Suppressor macrophage treated with lipopolysaccharide for 4 hours (primary cell): Measurements from ENCODE around the gene GPRC5B.

ENCODE experiments used
- DNase-seq: peaks from one replicate; pipeline ENCODE4 v3.0.0-alpha.2; 2020

The GPRC5B gene

DNA sequence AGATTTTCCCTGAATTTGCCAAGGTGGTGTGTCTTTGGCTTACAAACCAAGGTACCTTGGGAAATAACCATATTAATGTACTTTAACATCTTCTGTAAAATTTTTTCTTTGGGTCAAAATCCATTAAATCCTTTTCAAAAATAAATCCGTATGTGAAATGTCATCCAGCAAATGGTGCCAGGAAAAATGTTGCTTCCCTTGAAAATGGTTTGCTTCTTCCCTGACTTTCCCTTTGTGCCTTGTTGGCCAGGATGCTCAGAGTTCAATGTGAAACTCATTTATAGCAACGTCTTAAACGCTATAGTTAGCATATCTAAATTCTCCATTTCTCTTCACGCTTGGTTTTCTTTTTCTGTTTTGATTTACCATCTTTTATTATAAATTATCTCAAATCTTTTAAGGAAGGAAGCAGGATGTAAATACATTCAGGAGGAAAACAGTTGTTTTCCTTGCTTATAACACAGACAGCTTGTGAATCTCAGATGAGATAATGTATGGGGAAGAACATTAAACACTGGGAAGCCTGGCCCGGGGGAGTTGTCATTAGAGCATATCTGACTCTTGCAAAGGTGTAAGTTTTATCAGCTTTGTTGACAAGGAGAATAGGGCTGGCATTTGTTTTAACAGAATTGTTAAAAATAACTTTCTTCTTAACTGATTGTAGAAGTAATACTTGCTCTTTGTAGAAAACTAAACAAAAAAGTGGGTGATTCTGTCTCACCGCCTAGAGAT, 42.1 kb downstream of the GPRC5B start:
- DNase-seq = no peak

DNA sequence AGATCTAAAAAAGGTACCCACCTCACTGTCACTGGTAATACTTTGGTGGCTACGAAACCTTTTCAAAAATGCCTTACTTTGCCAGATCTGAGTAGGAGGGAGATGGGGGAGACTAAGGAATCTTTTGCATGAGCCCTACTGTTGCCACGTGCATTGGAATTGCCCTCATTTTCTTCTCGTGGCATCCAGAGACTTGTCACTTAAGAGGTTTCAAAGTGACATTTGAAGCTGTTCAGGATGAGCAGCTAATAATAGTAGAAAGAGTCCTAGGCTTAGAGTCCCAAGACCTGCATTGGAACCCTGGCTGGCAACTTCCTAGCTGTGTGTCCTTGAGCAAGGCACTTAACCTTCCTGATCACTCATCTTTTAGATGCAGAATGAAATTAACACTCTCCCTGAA, 43.5 kb downstream of the GPRC5B start:
- no peak for DNase-seq

DNA sequence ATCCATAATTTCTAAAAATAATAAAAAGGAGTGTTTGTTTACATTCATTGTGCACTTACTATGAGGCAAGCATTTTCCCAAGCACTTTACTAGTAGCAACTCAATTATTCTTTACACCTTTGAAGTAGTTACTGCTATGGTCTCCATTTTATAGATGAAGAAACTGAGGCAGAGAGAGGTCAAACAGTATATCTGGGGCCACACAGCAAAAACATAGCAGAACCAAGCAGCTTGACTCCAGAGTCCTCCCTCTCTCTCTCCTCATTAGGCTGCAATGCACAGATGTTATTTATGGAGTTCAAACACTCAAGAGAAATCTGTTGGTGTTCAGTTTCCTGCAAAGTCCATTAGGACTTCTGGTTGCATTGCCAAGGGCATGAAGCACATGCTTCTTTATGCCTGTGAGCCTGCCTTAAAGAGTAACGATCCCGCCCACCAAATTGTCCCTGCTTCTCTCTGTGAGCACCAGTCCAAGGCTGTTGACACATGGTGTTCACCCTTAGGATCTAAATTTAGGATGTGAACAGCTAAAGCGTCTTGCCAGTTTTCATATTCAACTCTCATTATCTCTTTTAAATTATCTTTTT, 44.0 kb downstream of the GPRC5B start:
- no peak for DNase-seq

DNA sequence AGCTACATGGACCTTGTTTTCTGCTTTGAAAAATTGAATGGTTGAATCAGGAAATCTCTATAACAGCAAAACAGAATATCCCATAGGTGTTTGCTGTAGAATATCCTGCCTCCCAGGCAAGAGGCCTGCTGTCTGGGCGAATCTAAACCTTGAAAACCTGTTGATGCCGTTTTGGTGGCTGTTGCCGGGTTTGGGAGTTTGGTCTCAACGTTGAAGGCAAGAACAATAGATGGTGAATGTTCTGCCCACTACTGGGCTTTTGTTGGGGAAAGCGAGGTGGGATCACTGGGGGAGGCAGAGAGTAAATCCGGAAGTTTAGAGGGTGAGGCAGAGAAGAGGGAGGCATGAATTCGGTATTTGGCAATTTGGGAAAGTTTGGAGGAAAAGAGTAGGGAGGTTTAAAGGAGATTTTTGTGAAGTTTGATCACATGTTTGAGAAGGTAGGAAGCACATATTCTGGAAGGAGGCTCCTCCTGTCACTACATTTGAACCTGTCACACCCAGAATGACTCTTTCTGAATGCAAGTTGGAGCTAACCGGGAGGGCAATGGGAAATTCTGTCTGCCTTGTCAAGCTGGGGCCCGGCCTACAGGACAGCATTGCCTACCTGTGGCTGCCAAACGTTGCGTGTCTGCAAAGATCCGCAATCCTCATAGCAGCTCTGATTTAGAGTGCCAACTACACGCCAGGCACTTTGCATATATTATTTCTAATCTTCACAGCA, 46.5 kb downstream of the GPRC5B start:
- no peak for DNase-seq

DNA sequence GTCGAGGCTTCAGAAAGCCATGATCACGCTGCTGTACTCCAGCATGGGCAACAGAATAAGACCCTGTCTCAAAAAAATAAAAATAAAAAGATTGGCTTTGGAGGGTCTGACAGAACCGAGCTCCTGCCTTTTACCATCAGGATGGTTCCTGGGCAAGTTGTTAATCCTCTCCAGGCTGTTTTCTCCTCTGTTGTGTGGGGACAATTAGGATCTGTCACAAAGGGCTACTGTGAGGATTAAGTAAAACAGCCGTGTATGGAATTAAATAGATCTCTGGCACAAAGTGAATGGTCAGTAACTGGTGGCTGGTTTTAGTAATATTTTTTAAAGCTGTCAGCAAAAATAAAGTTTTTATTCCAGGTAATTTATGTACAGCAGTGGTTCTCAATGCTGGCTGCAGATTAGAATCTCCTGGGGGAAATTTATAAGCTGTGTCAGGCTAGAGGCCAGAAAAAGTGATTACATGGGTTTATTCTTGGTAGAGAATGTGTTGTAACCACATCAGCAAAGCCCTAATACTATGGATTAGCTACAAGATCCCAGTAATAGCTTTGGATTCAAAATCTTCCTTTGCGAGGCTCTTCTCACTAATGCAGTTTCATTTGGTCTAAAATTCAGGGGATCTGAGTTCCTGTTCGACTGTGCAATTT, 47.2 kb downstream of the GPRC5B start:
- DNase-seq = no peak

DNA sequence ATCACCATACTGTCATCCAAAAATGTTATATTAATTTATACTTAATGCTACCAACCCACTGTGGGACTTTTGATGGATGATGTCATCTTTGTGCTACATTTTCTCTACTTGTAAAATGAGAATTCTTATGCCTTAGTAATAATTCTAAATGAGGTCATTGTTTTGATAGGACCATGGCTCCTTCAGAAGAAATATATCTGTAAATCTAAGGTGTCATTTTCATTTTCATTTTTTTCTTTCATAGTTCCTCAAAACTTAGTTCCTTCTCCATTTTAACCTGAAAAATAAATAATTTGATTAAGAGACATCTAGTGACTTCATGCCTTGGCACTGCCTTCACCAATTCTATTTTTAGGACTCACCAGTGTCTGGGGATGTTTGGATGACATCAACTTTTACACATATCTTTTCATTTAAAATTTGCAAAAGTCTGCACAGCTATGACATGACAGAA, 48.7 kb downstream of the GPRC5B start:
- DNase-seq = peak; percentile 16

DNA sequence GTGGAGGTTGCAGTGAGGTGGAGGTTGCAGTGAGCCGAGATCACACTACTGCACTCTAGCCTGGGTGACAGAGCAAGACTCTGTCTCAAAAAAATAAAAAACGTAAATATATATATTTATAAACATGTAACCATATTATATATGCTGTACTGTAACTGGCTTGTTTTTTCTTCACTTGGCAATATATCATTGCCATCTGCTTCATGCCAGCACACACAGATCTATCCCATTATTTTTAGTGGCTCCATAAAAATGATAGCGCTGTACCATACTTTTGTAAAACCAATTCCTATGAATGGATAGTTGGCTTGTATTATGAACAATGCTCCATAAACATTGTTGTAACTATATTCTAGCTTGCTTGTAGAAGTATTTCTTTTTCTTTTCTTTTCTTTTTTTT, 49.5 kb downstream of the GPRC5B start:
- DNase-seq = no peak

DNA sequence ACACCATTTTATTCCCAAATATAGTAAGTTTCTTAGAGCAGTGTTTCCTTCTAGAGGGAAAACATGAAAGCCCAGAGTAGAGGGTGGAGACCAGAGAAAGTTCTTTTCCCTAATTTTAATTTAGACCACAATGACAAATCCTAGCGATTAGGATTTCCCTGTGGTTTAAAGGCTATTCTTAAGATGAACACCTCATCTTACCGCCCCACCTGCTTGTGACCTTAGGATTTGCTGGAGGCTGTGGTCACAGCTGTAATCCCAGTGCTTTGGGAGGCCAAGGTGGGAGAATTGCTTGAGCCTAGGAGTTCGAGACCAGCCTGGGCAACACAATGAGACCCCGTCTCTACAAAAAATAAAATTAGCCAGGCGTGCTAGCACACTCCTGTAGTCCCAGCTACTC, 51.1 kb downstream of the GPRC5B start:
- DNase-seq = no peak

DNA sequence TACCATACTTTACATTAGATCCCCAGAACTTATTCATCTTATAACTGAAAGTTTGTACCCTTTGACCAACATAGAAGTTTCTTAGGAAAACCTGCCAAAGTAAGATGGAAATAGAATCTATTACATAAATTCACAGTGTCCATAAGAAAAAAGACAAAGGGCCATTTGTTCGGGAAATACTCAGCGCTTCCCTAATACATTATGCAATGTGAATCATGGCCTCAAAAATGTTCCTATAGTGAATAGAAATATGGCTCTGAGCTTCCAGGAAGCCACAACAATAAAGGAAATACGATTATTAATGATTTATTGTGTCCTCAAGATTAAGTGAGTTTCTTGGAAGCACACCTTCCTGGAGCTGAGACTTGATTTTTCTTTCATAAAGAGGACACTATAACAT, 51.5 kb downstream of the GPRC5B start:
- no peak for DNase-seq

DNA sequence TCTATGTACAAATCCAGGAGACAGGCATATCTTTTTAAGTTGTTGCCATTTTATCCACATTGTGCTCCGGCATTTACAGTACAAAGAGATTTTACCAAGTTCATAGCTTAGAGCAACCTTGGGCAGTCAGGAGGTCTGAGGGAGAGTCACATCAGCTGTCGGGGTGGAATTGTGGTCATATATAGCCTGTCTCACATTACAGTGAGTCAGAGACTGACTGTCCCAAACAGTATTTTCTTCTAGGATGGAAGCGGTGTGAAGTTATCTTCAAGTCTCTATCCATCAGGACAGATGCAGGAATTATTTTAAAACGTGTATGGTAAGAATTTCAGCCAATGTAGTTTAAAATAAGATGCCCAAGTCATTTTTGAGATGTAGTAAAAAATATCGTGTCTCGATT, 53.0 kb downstream of the GPRC5B start:
- DNase-seq = no peak

DNA sequence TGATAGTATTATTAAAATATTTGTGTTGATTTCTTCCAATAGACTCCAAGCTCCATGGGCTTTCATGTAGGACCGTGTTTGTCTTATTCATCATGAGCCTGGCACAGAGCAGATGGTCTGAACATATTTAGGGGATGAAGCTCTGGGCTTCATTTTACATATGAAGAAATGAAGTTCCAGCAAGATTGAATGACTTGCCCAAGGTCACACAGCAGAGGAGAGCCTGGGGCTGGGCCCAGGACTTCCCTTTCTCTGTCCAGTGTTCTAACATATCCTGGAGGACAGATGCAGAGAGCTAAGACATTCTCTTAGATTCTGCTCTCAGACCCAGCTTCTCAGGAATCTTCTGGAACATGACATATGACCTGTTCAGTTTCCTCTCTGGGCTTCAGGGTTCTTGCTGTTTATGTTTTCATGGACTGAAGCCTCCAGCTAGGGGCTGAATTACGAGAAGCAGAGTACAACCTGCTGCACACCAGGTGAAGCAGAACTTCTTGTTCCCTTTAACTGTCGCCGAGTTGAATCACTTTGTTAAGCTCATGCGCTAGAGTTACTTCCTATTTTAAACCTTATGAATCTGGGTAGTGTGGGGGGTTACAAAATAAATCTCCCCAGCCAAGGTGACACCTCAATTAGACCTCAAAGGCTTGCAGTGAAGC, 53.6 kb downstream of the GPRC5B start:
- no peak for DNase-seq

DNA sequence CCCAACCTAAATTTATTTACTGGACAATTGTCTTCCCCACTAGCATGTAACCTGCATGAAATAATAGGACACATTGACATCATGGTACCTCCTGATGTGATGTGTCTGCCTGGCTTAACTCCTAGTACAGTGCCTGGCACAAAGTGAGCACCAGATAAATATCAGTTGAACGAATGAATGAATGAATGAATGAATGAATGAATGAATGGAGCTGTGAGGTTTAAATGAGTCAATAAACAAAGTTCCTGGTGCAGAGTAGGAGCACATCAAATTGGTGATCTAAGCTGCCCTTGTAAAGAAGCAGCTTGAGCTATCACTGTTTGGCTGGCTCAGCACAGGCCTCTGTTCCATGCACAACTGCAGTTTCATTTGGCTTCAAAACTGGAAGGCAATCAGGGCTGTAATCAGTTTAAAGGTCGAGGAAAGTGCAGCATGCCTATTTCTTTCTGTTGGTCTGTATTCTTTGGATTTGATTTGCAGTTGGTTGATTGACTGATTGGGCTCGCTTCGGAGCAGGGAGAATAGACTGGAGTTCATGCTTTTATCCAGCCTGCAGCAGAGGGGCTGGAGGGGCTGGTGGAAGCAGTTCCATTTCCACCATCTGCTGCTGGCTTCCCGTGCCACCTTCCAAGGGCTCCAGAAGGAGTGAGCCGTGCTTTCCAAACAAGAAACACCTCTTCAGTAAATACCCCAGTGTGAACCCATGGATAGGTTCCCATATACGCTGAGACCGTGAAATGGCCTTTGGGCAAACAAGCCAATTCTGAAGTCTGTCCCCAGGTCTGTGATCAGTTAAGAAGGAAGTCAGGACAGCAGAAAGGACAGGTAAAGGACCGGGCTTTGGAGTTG, 54.6 kb downstream of the GPRC5B start:
- DNase-seq = no peak

DNA sequence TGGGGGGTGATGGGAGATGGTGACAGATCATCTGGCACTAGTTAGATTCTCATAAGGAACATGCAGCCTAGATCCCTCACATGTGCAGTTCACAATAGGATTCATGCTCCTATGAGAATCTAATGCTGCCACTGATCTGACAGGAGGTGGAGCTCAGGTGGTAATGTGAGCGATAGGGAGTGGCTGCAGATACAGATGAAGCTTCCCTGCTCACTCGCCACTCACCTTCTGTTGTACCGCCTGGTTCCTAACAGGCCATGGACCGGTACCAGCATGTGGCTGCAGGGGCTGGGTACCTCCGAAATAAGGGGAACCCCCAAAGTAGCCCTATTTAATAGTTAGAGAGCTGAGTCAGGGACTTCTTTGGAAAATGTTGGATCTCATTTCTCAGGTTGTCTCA, 60.4 kb downstream of the GPRC5B start:
- no peak for DNase-seq

DNA sequence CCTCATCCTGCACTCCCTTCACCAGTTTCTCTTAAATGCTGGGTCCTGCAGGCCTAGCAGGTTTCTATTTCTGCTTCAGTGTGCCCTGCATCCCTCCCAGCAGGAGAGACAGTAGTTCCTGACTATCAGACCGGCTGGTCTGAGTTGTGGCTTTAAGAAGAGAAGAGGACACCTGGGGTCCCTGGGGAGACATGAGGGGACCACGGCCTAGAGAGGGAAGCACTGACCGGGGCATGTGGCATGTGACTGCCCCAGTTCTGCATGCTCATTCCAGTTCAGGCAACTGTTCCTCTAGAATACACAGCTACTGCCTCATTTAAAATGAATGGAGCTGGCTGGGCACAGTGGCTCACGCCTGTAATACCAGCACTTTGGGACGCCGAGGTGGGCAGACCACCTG, 61.3 kb downstream of the GPRC5B start:
- no peak for DNase-seq

DNA sequence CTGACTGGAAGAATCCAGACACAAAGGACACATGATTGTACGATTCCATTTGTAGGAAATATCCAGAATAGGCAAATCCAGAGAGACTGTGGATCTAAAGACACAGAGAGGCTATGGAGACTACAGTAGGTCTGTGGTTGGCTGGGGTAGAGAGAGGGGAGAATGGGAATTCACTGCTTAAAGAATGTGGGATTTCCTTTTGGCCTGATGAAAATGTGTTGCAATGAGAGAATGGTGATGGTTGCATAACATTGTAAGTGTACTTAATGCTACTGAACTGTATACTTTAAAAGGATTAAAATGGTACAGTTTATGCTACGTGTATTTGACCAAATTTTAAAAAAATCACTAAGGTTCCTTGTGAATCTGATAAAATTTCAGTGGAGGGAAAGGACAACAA, 62.1 kb downstream of the GPRC5B start:
- DNase-seq = no peak

DNA sequence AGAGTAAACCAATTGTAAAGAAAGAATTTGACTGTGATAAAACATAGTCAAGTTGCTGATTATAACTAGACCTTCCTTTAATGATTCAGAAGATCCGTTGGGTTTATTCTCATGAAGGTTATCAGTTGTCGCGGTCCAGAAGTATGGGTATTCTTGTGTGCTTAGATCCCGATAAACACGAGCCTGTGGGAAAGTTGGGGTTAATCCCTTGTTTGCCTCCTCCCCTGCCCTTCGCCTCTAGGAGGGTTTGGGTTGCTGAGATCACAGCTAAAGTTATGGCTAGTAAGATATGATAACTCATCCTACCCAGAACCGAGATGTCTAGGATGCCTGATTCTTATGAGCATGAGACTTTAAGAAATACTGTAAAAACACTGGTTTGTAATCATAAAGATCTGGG, 66.8 kb downstream of the GPRC5B start:
- DNase-seq = no peak

DNA sequence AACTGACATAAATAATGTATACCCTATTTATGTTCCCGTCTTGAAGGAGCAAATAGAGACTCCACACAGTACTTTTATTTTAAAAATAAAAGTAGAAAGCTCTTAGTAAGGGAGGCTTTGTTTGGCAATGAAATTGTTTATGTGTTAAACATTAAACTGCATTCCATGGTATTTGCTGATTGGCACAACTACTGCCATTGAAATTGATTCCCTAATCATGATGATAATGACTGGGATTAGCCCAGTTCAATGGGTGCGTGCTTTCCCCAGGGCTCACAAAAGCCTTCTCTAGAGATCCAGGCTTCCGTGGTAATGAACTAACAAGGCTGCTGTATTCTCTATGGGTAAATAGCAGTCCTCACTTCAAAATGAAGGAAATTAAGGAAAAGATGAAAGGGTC, 67.5 kb downstream of the GPRC5B start:
- no peak for DNase-seq

DNA sequence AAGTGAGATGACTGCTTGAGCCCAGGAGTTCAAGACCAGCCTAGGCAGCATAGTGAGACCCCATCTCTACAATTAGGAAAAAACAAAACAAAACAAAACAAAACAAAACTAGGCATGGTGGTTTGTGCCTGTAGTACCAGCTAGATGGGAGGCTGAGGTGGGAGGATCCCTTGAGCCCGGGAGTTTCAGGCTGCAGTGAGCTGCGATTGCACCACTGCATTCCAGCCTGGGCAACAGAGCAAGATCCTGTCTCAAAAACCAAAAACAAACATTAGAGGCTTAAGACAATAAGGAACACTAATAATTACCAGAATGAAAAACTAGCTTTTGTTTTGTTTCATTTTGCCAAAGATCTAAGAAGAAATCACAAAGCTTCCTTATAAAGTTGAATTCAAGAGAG, 69.2 kb downstream of the GPRC5B start:
- DNase-seq = no peak

DNA sequence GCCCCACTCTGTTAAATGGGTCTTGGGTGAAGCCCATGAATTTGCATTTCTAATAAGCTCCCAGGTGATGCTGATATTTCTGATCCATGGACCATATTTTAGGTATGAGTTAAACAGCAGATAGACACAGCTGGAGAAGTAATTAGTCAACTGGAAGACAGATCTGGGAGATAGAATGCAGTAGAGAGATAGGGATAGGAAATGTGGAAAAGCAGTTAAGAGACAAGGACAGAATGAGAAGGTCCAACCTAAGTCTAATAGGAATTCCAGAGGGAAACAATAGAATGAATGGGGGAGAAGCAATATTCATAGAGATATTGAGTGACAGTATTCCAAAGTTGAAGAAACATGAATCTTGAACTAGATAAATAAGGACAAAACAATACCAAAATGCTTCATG, 71.7 kb downstream of the GPRC5B start:
- no peak for DNase-seq

DNA sequence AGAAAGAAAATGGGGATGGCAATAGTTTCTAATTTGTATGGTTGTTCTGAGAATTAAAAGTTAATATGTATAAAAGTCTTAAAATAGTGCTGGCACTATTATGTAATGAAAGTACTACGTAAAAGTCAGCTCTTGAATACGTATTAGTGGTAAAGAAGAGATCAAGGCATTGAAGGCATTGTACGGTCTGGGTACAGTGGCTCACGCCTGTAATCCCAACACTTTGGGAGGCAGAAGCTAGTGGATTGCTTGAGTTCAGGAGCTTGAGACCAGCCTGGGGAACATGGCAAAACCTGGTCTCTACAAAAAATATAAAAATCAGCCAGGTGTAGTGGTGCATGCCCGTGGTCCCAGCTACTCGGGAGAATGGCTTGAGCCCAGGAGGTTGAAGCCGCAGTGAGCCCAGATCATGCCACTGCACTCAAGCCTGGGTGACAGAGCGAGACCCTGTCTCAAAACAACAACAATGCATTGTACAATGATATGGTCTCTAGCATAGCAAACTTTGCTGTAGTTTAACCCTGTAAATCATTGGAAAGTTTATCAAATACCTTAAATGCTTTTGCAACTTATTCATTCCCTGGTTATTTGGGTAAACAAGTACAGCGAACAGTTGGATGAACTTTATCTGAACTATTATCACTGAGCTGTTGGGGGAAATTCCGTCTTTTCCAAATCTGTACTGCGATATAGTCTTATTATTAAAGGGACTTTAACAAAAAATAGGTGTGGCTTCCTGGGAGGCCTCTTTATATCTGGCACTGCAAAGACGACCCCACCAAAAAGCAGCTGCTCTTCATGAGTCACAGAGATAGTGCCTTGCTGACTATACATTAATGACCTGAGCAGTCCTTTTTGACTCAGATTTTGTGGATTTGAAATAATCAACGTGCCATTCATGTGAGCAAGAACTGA, 73.6 kb downstream of the GPRC5B start:
- no peak for DNase-seq

DNA sequence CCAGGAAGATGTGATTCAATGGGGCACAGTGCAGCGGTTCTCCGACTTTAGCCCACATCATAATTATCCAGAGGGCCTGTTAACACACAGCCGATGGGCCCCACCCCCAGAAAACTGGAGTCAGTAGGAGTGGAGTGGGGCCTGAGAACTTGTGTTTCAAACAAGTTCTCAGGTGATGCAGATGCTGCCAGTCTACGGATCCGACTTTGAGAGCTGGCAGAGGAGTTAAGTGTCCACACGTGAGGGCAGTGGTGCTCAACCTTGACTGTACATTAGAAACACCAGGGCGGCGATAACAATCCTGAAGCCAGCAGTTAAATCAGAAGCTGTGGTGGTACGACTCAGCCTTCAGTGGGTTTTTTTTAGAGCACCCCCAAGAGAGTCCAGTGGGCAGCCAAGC, 75.0 kb downstream of the GPRC5B start:
- no peak for DNase-seq
